NCI-H345 treated with DMSO at 0.1 percent for 48 hours (cell line): ENCODE data around the gene REXO5.
"Not testable (repeated sequence)": the region's sequence is repeated elsewhere in the genome, so short reads cannot be mapped to it uniquely, and the experiment has no call there.

Experiments
- DNase-seq: peaks from one replicate; lab custom pipeline; 2025; ENCODE audit not compliant: unreplicated experiment; lab: John Stamatoyannopoulos, UW

Gene REXO5

DNA sequence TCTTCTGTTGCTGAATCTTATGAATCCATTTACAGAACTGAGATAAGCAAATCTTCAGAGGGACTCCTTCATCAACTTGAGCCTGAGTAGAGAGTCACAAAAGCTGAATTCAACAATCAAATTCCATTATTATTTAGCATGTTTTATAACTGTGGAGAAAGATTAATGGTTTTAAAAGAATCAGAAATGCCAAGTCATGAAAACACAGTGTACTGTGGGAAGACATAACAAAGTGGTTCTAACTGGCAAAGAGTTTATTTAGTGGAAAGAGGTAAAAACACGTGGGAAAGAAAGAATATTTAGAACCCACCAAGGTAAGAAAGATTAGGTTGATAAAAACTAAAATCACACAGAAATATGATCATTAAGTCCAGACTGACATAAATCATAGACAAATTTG lies 5.0 kb upstream of the REXO5 start:
- DNase-seq: no peak

DNA sequence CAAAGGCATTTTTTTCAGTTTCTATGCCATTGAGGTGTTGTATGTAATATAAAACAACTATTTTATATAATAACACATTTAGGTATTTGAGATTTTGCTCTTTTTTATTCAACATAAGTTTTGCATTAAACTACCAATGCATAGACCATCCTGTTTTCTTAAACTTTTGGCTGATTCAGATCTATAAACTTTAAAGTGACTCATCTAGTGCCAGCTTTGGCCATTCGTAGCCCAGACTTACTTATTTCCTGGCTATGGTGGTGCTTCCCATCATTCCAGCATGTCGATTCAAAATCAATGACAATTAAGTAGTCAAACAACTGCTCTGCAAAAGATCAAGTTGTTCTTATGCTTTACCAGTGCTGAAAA lies 3.2 kb upstream of the REXO5 start:
- DNase-seq: no peak

DNA sequence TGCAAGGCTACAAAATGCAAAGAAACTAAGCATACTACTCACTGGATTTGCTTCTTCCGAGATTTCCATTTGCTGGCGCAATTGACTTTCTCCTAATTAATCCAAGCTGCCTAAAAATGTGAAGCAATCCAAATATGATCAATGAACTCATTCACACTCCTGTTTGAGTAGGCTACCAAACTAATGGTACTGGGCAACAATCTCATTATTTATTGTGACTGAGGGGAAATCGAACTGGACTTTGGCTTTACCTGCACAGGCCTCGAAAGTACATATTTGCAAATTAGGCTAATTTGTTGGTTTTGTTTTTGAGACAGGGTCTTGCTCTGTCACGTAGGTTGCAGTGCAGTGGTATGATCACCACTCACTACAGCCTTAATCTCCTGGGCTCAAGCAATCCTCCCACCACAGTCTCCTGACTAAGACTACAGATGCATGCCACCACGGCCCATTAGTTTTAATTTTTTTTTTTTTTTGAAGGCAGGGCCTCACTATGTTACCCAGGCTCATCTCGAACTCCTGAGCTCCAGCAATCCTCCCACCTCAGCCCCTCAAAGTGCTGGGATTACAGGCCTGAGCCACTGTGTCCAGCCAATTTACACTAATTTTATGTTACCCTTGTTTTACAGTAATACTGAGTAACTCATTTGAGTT lies 2.6 kb upstream of the REXO5 start:
- no peak for DNase-seq

DNA sequence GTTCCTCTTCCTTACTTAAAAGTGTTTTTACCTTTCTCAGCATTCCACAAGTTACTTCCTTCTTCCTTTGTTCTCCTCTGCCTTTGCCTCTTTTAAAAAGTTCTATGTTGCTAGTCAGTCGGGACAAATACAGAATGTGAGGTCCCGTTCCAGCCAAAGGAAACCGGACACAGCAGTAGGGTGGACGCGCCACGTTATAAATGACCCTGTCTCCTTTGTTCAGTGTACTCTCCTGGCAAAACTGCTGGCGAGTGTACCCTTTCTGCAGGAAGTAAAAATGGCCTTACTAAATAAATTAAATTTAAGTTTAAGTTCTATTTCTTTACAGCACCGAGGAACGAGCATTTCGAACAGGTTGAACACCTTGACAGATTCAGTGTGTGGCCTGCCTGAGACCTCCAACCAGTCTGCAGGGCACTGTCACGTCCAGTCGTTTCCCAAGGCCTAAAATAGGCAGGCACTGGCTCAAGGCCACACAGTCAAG lies 601 bp upstream of the REXO5 start:
- not testable (repeated sequence) for DNase-seq

DNA sequence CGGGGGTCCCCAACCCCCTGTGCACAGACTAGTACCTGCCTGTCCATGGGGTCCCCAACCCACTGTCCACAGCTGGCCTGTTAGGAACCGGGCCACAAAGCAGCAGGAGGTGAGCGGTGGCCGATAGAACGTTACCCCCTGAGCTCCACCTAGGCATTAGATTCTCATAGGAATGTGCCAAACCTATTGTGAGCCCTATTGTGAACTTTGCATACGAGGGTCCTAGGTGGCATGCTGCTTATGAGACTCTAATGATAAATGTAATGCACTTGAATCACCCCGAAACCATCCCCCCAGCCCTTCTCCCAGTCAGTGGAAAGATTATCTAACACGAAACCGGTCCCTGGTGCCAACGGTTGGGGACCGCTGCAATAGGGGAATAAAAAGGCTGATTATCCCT lies 1.5 kb downstream of the REXO5 start:
- no peak for DNase-seq

DNA sequence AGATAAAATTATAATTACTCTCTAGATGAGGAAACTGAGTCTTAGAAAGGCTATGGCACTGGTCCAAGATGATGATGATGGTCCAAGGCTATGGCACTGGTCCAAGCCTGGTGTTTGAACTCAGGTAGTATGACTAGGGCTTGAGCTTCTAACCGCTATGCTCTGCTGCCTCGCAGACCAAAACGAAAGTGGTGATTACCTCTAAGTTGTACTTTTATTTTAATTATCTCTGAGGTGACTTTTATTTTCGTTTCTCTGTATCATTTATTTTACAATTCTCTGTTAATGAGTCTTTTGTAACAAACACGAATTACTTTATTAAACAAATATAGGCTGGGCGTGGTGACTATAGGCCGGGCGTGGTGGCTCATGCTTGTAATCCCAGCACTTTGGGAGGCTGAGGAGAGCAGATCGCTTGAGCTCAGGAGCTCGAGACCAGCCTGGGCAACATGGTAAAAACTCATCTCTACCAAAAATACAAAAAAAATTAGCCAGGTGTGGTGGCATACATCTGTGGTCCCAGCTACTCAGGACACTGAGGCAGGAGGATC lies 5.6 kb downstream of the REXO5 start:
- DNase-seq: no peak

DNA sequence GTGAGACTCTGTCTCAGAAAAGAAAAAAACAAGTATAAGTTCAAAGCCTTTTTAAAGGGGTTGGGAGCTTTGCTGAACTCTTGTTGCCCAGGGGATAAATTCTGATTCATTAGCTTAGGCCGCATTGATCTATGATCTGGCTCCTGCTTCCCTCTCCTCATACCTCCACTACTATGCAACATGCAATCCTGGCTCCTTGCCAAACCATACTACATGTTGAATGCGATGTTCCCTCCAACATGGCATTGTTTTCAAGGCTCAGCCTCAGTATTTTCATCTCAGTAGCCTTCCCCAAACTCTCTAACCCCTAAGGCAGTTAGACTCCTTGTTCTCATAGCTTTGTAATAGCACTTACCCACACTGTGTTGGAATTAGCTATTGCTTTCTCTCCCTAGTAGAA lies 6.2 kb downstream of the REXO5 start:
- DNase-seq: no peak

DNA sequence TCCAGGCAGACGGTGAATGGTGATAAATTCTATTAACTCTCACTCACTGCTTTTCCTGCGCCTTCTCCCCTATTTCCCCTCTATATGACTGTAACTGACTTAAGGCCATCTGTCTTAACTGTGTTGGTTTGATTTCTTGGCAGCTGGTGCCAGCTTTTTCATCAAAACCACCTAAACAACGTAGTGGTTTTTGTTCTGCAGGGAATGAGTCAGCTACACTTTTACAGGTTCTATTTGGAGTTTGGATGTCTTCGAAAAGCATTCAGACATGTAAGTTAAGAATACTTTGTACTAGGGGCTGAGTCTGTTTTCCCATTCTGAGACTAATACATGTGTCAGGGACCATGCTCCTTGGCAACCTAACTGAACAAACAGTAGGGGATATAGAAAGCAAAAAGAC lies 8.5 kb downstream of the REXO5 start:
- no peak for DNase-seq

DNA sequence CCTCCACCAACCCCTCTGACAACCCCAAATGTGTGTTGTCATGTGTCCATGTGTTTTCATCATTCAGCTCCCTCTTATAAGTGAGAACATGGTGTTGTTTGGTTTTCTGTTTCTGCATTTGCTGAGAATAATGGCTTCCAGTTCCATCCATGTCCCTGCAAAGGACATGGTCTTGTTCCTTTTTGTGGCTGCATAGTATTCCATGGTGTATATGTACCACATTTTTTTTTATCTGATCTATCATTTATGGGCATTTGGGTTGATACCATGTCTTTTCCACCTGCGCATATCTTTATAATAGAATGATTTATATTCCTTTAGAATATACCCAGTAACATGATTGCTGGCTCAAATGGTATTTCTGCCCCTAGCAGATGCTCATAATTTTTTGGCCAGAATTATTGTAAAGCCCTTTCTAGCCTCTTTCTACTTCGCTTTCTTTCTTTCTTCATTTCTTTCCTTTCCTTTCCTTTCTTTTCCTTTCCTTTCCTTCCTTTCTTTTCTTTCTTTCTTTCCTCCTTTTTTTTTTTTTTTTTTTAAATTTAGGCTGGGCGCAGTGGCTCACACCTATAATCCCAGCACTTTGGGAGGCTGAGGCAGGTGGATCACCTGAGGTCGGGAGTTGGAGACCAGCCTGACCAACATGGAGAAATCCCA lies 12.7 kb downstream of the REXO5 start:
- DNase-seq: no peak

DNA sequence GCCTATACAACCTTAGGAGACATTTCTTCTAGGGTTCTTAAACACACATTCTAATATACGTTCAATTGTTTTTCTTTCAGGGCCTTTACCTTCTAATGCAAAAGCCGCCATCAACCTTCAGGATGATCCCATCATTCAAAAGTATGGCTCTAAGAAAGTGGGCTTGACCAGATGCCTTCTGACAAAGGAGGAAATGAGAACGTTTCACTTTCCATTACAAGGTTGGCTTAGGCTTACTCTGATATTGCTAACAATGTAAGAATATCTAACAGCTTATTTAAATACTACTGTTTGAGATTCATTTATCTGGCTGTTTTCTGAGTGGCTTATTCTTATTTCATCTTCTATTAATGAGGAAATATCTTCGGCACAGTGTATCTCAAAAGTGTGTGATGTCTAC lies 15.4 kb downstream of the REXO5 start:
- no peak for DNase-seq

DNA sequence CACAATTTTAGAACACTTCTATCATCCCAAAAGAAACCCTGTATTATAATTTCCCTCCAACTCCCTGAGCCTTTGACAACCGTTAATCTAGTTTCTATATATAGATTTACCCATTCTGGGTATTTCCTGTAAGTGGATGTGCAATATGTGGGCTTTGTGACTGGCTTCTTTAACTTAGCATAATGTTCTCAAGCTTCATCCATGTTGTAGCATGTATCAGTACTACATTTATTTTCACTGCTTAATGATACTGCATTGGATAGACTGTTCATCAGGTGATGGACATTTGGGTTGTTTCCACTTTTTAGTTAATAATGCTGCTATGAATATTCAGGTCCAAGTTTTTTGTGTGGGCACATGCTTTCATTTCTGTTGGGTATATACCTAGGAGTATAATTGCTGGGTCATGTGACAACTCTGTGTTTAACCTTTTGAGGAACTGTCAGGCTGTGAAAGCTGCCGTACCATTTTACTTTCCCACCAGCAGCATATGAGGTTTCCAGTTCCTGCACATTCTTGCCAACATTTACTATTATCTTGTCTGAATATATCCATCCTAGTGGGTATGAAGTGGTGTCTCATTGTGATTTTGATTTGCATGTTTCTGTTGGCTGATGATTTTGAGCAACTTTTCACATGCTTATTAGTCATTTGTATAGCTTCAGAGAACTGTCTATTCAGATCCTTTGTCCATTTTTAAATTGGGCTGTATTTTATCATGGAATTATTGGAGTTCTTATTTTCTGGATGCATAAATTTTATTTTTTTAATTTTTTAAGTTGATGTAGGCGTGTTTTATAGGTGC lies 16.4 kb downstream of the REXO5 start:
- DNase-seq: no peak

DNA sequence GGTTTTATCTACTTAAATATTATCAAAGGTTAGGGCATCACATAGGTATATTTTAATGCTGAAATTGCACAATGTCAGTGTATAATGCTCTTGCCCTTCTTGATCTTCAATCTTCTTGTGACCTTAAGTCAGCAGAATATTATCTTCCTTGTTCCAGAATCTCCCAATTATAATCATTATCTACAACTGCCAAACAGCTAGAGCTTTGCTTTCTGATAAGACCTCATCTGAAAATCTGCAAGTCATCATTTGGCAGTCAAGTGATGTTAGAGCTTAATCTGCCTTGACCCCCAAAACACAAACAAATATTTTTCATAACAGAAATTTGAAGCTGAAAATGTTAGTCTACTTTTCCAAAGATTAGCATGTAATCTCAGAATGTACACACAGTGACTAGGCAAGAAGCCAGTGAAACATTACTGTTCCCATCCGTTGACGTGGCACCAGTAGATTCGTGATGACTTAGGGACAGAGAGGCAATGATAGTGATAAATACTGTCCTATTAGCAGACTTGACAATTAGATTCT lies 19.8 kb downstream of the REXO5 start:
- no peak for DNase-seq

DNA sequence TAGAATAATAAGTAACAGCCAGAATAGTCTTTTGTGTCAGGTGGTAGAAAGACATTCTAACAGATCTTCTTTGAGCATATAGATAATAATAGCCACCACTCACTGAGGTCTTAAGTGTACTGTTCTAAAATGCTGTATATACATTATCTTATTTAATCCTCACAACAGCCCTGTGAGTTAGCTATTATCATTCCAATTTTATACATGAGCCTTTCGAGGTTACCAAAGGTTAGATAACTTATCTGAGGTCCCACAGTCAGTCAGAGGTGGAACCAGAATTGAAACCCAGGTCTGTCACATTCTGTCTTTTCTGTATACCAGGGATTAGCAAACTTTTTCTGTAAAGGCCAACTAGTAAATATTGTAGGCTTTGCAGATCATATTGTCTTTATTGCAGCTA lies 23.2 kb downstream of the REXO5 start:
- DNase-seq: no peak

DNA sequence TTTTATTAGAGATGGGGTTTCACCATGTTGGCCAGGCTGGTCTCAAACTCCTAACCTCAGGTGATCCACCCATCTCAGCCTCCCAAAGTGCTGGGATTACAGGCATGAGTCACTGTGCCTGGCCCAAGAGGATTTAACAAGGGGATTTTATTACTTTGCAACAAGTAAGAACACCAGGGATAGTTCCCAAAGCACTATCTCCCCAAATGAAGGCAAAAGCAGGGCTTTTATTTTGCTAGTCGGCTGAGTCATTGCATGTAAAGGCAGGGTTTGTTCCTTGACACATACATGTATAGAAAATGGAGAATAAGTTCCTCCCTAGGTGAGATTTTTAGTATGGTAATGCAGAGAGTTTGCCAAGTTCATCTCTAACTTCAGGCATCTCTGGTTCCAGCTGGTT lies 24.0 kb downstream of the REXO5 start:
- DNase-seq: no peak

DNA sequence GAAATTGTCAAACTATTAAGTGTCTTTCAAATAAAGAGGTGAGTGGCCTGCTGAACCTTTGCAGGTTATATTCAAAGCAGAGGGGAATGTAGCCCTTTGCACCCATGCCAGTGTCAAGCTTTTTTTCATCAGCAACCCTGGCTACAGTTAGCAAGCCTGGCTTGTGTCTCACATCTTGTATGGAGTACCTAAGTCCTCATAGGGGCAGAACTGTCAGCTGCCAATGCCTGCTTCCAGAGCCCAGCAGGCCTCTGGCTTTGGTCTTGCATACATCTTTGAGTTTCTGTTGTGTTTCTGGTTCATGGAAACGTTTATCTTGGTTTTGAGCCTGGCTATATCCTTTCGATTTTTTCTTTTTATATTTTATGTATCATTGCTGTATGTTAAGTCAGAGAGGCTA lies 26.8 kb downstream of the REXO5 start:
- DNase-seq: no peak

DNA sequence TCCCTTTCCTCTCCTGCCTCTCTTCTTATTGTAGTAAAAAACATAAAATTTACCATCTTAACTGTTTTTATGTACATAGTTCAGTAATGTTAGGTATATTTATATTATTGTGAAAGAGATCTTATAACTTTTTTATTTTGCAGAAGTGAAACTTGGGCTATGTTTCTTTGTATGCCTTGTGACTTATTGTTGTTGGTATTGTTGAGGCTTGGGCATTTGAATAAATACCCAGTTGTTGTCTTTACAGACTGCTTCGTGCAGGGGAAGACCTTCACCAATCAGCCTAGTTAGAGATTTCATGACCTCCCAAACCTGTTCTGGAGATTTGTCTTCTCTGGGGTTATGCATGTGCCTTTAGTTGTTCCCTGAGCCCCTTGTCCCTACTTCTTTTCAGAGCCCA lies 31.9 kb downstream of the REXO5 start:
- DNase-seq: no peak

DNA sequence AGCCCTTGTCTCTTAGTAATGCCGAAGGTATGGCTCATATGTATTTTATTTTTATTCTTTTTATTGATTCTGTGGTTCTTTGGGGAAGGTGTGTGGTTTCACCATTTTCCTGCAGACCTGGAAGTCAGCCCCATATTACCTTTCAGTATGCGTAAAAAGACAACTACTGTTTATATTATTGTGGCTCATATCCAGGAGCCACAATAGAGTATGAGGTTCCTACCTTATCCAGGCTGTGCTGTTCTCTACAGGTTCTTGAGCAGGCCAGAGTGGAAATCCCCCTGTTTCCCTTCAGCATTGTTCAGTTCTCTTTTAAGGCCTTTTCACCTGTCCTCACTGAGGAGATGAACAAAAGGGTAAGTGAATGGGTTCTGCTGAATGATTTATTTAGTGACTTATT lies 33.2 kb downstream of the REXO5 start:
- DNase-seq: no peak

DNA sequence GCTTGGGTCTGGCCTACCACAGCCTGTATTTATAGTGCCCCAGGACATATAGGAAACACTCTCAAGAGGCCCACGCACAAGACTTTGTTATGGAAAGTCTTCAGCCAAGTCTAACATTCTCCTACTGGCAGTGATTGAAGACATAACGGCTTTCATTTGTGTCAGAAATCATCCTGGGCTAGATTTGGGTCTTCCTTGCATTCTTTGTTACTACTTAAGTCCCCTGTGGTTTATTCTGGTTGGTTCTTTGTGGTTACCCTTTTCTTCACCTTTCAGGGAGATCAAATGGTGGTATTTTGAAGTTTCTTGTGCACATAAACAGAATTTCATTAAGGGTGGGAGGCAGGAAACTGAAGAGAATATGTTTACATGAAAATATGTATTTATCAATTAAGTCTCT lies 37.7 kb downstream of the REXO5 start:
- DNase-seq: no peak

DNA sequence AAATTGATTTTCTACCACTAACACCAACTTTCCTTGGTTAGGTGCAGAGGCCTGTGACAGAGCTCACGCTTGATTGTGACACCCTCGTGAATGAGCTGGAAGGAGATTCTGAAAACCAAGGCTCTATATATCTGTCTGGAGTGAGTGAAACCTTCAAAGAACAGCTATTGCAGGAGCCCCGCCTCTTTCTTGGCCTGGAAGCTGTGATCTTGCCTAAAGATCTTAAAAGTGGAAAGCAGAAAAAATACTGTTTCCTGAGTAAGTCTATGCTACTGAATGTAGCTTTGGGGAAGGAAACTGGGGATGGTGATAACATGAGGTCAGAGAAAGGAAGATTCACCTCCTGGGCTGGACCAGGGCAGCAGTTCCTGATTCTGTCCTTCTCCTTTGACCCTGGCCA lies 38.3 kb downstream of the REXO5 start:
- DNase-seq: no peak

DNA sequence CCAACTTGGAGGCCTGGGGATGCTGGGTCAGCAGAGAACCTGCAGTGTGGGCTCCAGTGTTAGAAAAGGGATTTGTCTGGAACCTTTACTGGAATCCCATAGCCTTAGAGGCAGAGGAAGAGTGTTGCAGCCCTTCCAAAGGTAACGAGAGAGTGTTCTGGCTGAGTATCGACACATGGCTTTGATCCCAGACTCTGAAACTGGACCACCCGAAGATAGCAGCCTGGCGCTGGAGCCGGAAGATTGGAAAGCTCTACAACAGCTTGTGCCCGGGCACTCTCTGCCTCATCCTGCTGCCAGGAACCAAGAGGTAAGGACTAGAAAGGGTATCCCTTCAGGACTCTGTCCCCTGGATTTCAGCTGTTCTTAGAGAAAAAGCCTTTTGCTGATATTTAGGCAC lies 39.7 kb downstream of the REXO5 start:
- DNase-seq: no peak

DNA sequence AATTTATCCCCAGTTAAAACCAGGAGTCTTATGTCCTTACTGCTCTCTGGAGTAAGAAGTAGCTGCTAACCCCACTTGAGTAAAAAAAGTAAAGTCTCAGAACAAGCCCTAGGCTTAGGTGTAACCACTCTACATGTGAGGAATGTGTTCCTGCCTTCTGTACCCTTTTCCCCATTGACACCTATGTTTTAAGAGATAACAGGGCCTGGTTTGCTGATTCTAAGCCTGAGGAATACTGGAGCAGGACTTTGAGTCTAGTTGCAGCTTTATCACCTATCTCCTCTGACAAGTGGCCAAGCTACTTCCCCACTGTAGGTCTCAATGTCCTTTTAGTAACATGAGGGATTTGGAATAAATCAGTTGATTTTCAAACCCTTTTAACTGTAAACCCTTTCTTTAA lies 40.2 kb downstream of the REXO5 start:
- no peak for DNase-seq

DNA sequence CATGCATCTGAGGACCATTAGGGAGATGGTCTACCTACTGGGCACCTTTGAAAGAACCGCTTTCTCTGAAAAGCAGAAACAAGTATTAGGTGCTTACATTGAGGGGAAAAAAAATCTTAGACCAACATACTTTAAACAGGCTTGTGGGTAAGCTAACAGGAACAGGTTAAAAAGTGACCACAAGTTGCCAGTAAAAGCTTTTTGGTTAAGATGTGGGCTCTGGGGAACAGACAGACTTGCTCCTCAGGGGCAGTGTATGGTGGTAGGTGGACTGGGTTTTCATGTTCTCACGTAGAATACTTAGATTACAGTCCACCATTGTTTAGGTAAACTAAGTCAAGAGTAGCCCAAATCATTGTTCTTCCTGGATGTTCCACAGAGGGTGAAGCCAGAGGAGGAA lies 41.2 kb downstream of the REXO5 start:
- DNase-seq: no peak
